ENCODE results near the gene GPR50. TPM values are rescaled to one million over a fixed set of nuclear protein-coding genes. Genes with fewer than 3 reads are reported as not detected.

GPR50 gene
- total and polyA plus RNA-seq, 5 donors from 2014 or later, result not detected

DNA sequence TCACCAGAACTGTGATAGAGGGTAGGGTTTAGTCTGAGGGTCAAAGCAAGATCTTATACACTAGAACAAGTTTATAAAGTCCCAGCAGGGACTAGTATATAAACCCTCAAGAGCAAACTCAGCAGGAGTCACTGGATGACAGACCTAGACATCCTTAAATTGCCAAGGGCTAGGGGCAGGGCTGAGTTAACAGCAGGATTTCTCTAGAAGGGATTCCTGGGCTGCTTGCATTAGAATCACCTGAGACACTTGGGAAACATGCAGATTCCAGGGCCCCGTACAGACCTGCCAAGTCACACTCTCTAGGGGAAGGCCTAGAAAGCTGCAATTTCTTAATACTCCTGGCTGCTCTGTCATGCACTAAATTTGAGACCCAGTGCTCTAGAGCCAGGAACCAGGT, 6.6 kb upstream of the GPR50 start:
- peaks cover 28% of the 10 kb centered on the region for H3K27me3 Mint-ChIP-seq
- Histone ChIP-seq H3K27me3 (ENCODE audit: control insufficient read depth, insufficient read depth, low read length) (no peaks in the 10 kb centered on the region), H3K27ac (ENCODE audit: insufficient read depth, low read length, poor library complexity, severe bottlenecking) (no peak overlapping the region), H3K4me1 (ENCODE audit: control insufficient read depth, insufficient read depth, low read length, poor library complexity, severe bottlenecking) (no peaks in the 10 kb centered on the region), H3K36me3 (ENCODE audit: control insufficient read depth, insufficient read depth, low read length) (no peaks in the 10 kb centered on the region), H3K9me3 (ENCODE audit: control insufficient read depth in 2 of 2, low read length in 2 of 2) (no peaks in the 10 kb centered on the region), H3K4me3 (ENCODE audit: low read depth, low read length) (no peak overlapping the region)
- peaks cover 0 to 2% (median 0%) of the 10 kb centered on the region in 7 donors for H3K9me3 Mint-ChIP-seq
- ATAC-seq (ENCODE audit: low read depth in 2 of 2) (no peak), DNase-seq (no peak)
- no peaks in the 10 kb centered on the region for H3K4me1 Mint-ChIP-seq
- no peaks in the 10 kb centered on the region for H3K36me3 Mint-ChIP-seq
- no peak overlapping the region for H3K27ac Mint-ChIP-seq
- no peak overlapping the region for H3K4me3 Mint-ChIP-seq

DNA sequence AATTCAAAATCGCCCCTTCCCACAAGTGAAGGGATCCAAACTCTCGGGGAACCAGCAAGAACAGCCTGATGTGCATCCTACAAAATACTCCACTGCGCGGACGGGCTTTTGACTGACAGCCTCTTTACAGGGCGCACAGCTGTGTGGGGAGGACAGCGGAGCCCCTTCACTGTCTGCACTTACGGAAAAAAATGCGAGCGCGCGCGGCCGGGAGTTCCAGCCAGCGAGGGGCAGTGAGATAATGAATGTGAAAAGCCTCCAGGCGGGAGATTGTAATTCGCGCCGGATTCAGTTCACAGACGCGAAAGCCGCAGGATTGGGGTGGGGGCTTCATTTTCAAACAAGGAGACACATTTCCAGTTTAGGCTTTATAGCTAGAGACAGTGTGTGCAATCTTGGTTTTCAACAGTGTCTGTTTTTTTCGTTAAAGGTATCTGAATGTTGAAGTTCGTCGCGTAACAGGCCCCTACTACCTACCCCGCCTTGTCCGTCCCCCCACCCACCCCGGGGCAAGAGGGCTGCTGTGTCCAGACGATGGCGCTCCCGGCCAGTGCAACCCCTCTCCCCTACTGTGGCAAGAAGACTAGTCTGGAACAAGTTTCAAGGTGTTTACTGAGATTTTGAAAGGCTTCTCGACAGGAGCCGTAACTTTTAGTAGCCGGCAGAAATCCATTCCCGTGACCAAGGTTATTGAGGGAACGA, 1.7 kb upstream of the GPR50 start:
- Histone ChIP-seq H3K4me3 (ENCODE audit: low read depth, low read length) (no peak overlapping the region), H3K27me3 (ENCODE audit: control insufficient read depth, insufficient read depth, low read length) (peaks cover under 1% of the 10 kb centered on the region), H3K36me3 (ENCODE audit: control insufficient read depth, insufficient read depth, low read length) (no peaks in the 10 kb centered on the region), H3K27ac (ENCODE audit: insufficient read depth, low read length, poor library complexity, severe bottlenecking) (no peak overlapping the region), H3K4me1 (ENCODE audit: control insufficient read depth, insufficient read depth, low read length, poor library complexity, severe bottlenecking) (no peaks in the 10 kb centered on the region), H3K9me3 (ENCODE audit: control insufficient read depth in 2 of 2, low read length in 2 of 2) (no peaks in the 10 kb centered on the region)
- Mint-ChIP-seq H3K4me1 (peaks cover 0 to 6% (median 0%) of the 10 kb centered on the region in 4 donors), H3K4me3 (no peak overlapping the region), H3K36me3 (no peaks in the 10 kb centered on the region), H3K9me3 (peaks cover 0 to 2% (median 0%) of the 10 kb centered on the region in 7 donors), H3K27ac (no peak overlapping the region), H3K27me3 (peaks cover 47% of the 10 kb centered on the region)
- ATAC-seq (ENCODE audit: low read depth in 2 of 2), result no peak
- DNase-seq, result no peak

DNA sequence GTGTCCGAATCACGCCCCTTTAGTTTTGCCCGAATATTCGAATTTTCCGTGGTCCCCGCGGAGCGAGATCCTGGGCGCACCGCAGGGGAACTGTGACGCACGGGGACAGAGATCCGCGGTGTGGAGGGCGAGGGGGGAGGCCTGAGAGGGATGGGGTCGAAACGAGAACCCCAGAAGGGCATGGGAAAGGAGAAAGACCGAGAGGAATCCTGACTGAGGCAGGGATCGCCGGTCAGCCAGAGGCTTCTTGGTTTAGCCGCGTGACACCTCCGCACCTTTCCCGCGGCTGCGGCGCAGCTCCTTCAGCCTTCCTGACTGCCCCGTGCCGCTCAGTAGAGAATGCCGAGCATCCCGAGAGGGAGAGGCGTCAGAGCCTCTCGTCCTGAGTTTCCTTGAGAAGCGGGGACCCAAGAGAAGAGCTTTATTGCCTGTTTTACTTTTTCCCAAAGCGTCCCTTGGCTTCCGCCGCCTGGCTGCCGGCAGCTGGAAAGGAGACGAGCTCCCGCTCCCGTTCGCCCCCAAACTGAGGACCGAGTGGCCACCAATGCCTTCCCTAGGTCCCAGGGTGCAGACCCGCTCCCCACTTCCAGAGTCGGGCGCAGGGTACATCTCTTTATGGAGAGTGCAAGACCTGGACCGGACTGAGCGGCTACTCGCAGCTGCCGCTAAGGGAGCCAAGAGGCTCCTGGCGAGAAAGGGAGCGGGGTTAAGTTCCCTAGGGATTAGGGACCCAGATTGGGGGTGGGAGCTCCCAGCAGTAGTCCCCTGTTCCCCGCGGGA, 911 bp upstream of the GPR50 start:
- H3K27me3 Mint-ChIP-seq, result peaks cover 47% of the 10 kb centered on the region
- H3K4me3 ChIP-seq (ENCODE audit: low read depth, low read length), result no peak overlapping the region
- H3K9me3 Mint-ChIP-seq, result peaks cover 0 to 2% (median 0%) of the 10 kb centered on the region in 7 donors
- no peaks in the 10 kb centered on the region for H3K36me3 ChIP-seq (ENCODE audit: control insufficient read depth, insufficient read depth, low read length)
- DNase-seq (no peak), ATAC-seq (ENCODE audit: low read depth in 2 of 2) (no peak)
- no peaks in the 10 kb centered on the region for H3K36me3 Mint-ChIP-seq
- H3K27ac Mint-ChIP-seq, result no peak overlapping the region
- peaks cover 4% of the 10 kb centered on the region for H3K27me3 ChIP-seq (ENCODE audit: control insufficient read depth, insufficient read depth, low read length)
- no peak overlapping the region for H3K27ac ChIP-seq (ENCODE audit: insufficient read depth, low read length, poor library complexity, severe bottlenecking)
- no peaks in the 10 kb centered on the region for H3K4me1 ChIP-seq (ENCODE audit: control insufficient read depth, insufficient read depth, low read length, poor library complexity, severe bottlenecking)
- peaks cover 0 to 6% (median 0%) of the 10 kb centered on the region in 4 donors for H3K4me1 Mint-ChIP-seq
- H3K4me3 Mint-ChIP-seq, result no peak overlapping the region
- H3K9me3 ChIP-seq (ENCODE audit: control insufficient read depth in 2 of 2, low read length in 2 of 2), result no peaks in the 10 kb centered on the region

DNA sequence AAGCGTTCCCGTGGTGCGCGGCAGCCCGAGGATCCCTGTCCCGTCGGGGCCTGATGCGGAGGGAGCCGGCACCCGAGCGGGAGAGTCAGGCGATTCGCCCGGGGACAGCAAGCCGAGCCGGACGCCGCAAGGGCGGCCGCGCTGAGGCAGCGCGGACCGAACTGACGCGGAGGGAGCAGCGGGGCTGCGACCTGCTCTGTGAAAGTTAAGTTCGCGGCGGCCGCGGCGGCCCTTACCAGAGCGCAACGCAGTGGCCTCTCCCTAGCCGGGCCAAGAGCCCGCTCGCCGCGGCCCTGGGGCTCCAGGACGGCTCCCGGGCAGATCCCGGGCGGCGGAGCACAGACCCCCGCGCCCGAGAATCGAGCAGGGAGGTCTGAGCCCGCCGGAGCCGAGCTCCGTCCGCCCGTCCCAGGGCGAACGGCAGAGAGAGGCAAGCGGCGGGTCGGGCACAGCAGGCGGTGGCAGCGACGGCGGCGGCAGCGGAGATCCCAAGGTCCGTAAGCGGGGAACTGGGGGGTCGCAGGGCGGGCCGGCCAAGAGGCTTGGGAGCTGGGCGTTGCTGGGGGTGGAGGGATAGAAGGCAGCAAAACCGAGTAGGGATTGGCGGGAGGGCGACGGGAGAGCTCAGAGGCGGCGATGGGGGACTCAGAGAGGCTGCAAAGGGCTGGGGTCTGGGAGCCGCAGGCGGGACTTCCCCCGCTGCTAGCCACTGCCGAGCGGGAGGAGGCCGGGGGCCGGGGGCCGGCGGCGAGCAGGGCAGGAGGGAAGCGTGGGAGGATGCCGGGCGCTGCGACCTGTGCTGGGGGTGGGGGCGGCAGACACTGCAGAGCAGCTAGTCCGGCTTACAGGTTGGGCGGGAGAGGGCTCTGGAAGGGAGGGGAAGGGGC, 1.0 kb downstream of the GPR50 start:
- no peaks in the 10 kb centered on the region for H3K36me3 Mint-ChIP-seq
- peaks cover 0 to 4% (median 0%) of the 10 kb centered on the region in 7 donors for H3K9me3 Mint-ChIP-seq
- no peak for ATAC-seq (ENCODE audit: low read depth in 2 of 2)
- Histone ChIP-seq H3K27ac (ENCODE audit: insufficient read depth, low read length, poor library complexity, severe bottlenecking) (no peak overlapping the region), H3K4me3 (ENCODE audit: low read depth, low read length) (no peak overlapping the region), H3K9me3 (ENCODE audit: control insufficient read depth in 2 of 2, low read length in 2 of 2) (no peaks in the 10 kb centered on the region), H3K36me3 (ENCODE audit: control insufficient read depth, insufficient read depth, low read length) (no peaks in the 10 kb centered on the region), H3K4me1 (ENCODE audit: control insufficient read depth, insufficient read depth, low read length, poor library complexity, severe bottlenecking) (no peaks in the 10 kb centered on the region), H3K27me3 (ENCODE audit: control insufficient read depth, insufficient read depth, low read length) (peaks cover 4% of the 10 kb centered on the region)
- H3K27ac Mint-ChIP-seq, result no peak overlapping the region
- peaks cover 54% of the 10 kb centered on the region for H3K27me3 Mint-ChIP-seq
- peaks cover 0 to 6% (median 0%) of the 10 kb centered on the region in 4 donors for H3K4me1 Mint-ChIP-seq
- DNase-seq, result no peak
- H3K4me3 Mint-ChIP-seq, result no peak overlapping the region

DNA sequence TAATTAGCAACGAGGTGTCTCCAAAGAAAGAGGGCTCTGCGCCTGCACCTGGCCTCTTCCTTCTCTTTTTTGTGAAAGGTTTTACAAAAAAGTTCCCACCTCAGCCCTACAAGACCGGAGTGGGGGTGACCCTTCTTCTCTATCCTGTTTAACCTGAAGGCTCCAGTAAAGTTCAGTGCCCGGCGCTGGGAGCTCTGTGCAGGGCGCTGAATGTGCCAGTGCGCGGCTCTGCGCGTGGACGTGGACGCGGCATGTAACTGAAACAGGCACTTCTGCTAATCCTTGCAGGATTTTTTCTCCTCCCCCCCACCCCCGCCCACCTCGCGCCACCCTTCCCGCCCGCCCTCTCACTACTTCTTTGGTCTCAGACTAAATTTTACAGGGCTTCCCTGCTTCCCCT, 2.4 kb downstream of the GPR50 start:
- no peak for DNase-seq
- Mint-ChIP-seq H3K4me3 (no peak overlapping the region), H3K4me1 (peaks cover 0 to 6% (median 0%) of the 10 kb centered on the region in 4 donors), H3K27ac (no peak overlapping the region), H3K9me3 (peaks cover 0 to 2% (median 0%) of the 10 kb centered on the region in 7 donors), H3K36me3 (no peaks in the 10 kb centered on the region), H3K27me3 (peaks cover 51% of the 10 kb centered on the region)
- H3K4me1 ChIP-seq (ENCODE audit: control insufficient read depth, insufficient read depth, low read length, poor library complexity, severe bottlenecking), result no peaks in the 10 kb centered on the region
- no peak overlapping the region for H3K4me3 ChIP-seq (ENCODE audit: low read depth, low read length)
- no peaks in the 10 kb centered on the region for H3K36me3 ChIP-seq (ENCODE audit: control insufficient read depth, insufficient read depth, low read length)
- H3K27ac ChIP-seq (ENCODE audit: insufficient read depth, low read length, poor library complexity, severe bottlenecking), result no peak overlapping the region
- ATAC-seq (ENCODE audit: low read depth in 2 of 2), result no peak
- H3K27me3 ChIP-seq (ENCODE audit: control insufficient read depth, insufficient read depth, low read length), result peaks cover 4% of the 10 kb centered on the region
- H3K9me3 ChIP-seq (ENCODE audit: control insufficient read depth in 2 of 2, low read length in 2 of 2), result no peaks in the 10 kb centered on the region

DNA sequence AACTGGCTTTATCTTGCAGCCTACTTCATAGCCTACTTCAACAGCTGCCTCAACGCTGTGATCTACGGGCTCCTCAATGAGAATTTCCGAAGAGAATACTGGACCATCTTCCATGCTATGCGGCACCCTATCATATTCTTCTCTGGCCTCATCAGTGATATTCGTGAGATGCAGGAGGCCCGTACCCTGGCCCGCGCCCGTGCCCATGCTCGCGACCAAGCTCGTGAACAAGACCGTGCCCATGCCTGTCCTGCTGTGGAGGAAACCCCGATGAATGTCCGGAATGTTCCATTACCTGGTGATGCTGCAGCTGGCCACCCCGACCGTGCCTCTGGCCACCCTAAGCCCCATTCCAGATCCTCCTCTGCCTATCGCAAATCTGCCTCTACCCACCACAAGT, 4.0 kb downstream of the GPR50 start:
- H3K36me3 ChIP-seq (ENCODE audit: control insufficient read depth, insufficient read depth, low read length), result no peaks in the 10 kb centered on the region
- no peak overlapping the region for H3K27ac Mint-ChIP-seq
- H3K9me3 ChIP-seq (ENCODE audit: control insufficient read depth in 2 of 2, low read length in 2 of 2), result no peaks in the 10 kb centered on the region

DNA sequence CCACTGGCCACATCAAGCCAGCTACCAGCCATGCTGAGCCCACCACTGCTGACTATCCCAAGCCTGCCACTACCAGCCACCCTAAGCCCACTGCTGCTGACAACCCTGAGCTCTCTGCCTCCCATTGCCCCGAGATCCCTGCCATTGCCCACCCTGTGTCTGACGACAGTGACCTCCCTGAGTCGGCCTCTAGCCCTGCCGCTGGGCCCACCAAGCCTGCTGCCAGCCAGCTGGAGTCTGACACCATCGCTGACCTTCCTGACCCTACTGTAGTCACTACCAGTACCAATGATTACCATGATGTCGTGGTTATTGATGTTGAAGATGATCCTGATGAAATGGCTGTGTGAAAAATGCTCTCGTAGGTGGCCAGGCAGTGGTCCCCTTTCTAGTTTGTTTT, 4.7 kb downstream of the GPR50 start:
- Histone ChIP-seq H3K9me3 (ENCODE audit: control insufficient read depth in 2 of 2, low read length in 2 of 2) (no peaks in the 10 kb centered on the region), H3K27ac (ENCODE audit: insufficient read depth, low read length, poor library complexity, severe bottlenecking) (no peak overlapping the region), H3K27me3 (ENCODE audit: control insufficient read depth, insufficient read depth, low read length) (peaks cover 4% of the 10 kb centered on the region), H3K36me3 (ENCODE audit: control insufficient read depth, insufficient read depth, low read length) (no peaks in the 10 kb centered on the region), H3K4me1 (ENCODE audit: control insufficient read depth, insufficient read depth, low read length, poor library complexity, severe bottlenecking) (no peaks in the 10 kb centered on the region), H3K4me3 (ENCODE audit: low read depth, low read length) (no peak overlapping the region)
- Mint-ChIP-seq H3K9me3 (peaks cover 0 to 4% (median 0%) of the 10 kb centered on the region in 7 donors), H3K36me3 (no peaks in the 10 kb centered on the region), H3K27me3 (peaks cover 39% of the 10 kb centered on the region), H3K27ac (no peak overlapping the region), H3K4me1 (peaks cover 0 to 6% (median 0%) of the 10 kb centered on the region in 4 donors), H3K4me3 (no peak overlapping the region)
- DNase-seq (no peak), ATAC-seq (ENCODE audit: low read depth in 2 of 2) (no peak)

More for the DNA sequence above, 4.0 kb downstream of the GPR50 start:
- Mint-ChIP-seq H3K4me3 (no peak overlapping the region), H3K4me1 (peaks cover 0 to 6% (median 0%) of the 10 kb centered on the region in 4 donors), H3K27me3 (peaks cover 41% of the 10 kb centered on the region), H3K36me3 (no peaks in the 10 kb centered on the region), H3K9me3 (peaks cover 0 to 2% (median 0%) of the 10 kb centered on the region in 7 donors)
- ATAC-seq (ENCODE audit: low read depth in 2 of 2) (no peak), DNase-seq (no peak)
- Histone ChIP-seq H3K4me1 (ENCODE audit: control insufficient read depth, insufficient read depth, low read length, poor library complexity, severe bottlenecking) (no peaks in the 10 kb centered on the region), H3K27me3 (ENCODE audit: control insufficient read depth, insufficient read depth, low read length) (peaks cover 4% of the 10 kb centered on the region), H3K27ac (ENCODE audit: insufficient read depth, low read length, poor library complexity, severe bottlenecking) (no peak overlapping the region), H3K4me3 (ENCODE audit: low read depth, low read length) (no peak overlapping the region)

All from CD4-positive, CD25-positive, alpha-beta regulatory T cell (primary cell).